Measurements from ENCODE around the gene PCBP3. TPM values are rescaled to one million over a fixed set of nuclear protein-coding genes. Genes with fewer than 3 reads are reported as not detected.

The PCBP3 gene
- total and polyA plus RNA-seq, 2 of the 8 experiments (the other 6 are each of a cell fraction or from before 2014, with no cell fraction given): 3.5 to 6.3 TPM

DNA sequence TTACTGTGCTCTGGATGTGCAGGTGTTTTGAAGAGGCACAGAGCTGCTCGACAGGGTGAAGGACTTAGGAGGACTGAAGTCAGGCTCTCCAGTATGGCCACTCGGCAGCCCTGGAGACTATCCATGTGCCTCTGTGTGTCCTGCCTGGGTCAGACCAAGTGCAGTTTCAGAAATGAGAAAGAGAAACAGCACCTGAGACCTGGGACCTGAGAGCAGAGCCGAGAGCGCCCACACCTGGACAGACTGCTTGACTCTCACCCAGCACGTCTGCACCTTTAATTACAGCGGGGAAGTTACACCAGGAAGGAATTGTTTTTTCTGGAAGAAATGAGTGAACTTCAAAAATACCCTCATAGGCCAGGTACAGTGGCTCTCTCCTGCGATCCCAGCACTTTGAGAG lies 278.4 kb downstream of the PCBP3 start:
- Histone ChIP-seq H2BK15ac (ENCODE audit: low read length) (no peak overlapping the region), H3K4me1 (replicated peaks in 1 of 4; ENCODE audit: control insufficient read depth in 3 of 4, insufficient read depth in 4 of 4, low read length in 3 of 4) (no peaks in the 10 kb centered on the region), H3K79me2 (ENCODE audit: control insufficient read depth in 1 of 2, insufficient read depth in 2 of 2, low read length in 2 of 2) (no peaks in the 10 kb centered on the region), H3K9me3 (ENCODE audit: insufficient read depth in 2 of 2, low read depth in 1 of 2, low read length in 1 of 2) (peaks cover 3 to 13% of the 10 kb centered on the region in 2 experiments; a peak in 3 of 4 replicates), H2BK120ac (replicated peaks; ENCODE audit: low read depth, low read length) (no peak overlapping the region), H3K27me3 (replicated peaks in 1 of 4; ENCODE audit: control insufficient read depth in 3 of 4, extremely low read depth in 1 of 4, insufficient read depth in 3 of 4, low read length in 3 of 4) (peaks cover 0 to 4% (median 0%) of the 10 kb centered on the region in 4 experiments; a peak in 2 of 7 replicates), H2AK5ac (ENCODE audit: low read depth, low read length) (no peak overlapping the region), H3K14ac (ENCODE audit: insufficient read length) (no peak overlapping the region), H3K18ac (ENCODE audit: extremely low read depth, low read length) (no peak overlapping the region), H2BK20ac (ENCODE audit: low read length) (no peak overlapping the region), H3K4me3 (ENCODE audit: extremely low read depth in 1 of 4, insufficient read depth in 2 of 4, low read depth in 3 of 4, low read length in 4 of 4) (no peak overlapping the region), H3K36me3 (ENCODE audit: control insufficient read depth in 2 of 4, insufficient read depth in 4 of 4, low read length in 3 of 4) (no peaks in the 10 kb centered on the region), H4K8ac (ENCODE audit: extremely low read depth, insufficient read depth, low read length) (no peak overlapping the region), H3K56ac (replicated peaks; ENCODE audit: insufficient read length, low read depth, low read length) (no peak overlapping the region), H4K20me1 (replicated peaks in 1 of 2; ENCODE audit: control insufficient read depth in 1 of 2, insufficient read depth in 2 of 2, low read length in 2 of 2) (no peaks in the 10 kb centered on the region), H3K4me2 (ENCODE audit: insufficient read depth in 1 of 2, low read depth in 2 of 2, low read length in 2 of 2) (no peak overlapping the region), H3K23me2 (ENCODE audit: low read depth, low read length) (no peaks in the 10 kb centered on the region), H2AFZ (ENCODE audit: low read length) (no peak overlapping the region), H3K23ac (ENCODE audit: insufficient read length) (no peak overlapping the region), H2BK5ac (ENCODE audit: low read depth, low read length) (no peak overlapping the region), H3K9ac (replicated peaks in 1 of 4; ENCODE audit: extremely low read depth in 1 of 4, low read depth in 3 of 4, low read length in 3 of 4) (no peak overlapping the region), H3K27ac (ENCODE audit: low read depth, low read length) (no peak overlapping the region), H2BK12ac (ENCODE audit: low read depth, low read length) (no peak overlapping the region), H3K4ac (replicated peaks; ENCODE audit: insufficient read length, low read depth, low read length) (no peak overlapping the region), H4K91ac (replicated peaks; ENCODE audit: insufficient read length, low read length) (no peak overlapping the region), H4K5ac (ENCODE audit: insufficient read length, low read depth, low read length) (no peak overlapping the region), H3K79me1 (ENCODE audit: low read depth, low read length) (no peaks in the 10 kb centered on the region; the same call in 1 of the 2 replicates)
- WGBS, 2 experiments (ENCODE audit: extremely low coverage in 1 of 2, insufficient coverage in 1 of 2, insufficient read length in 1 of 2, insufficient replicate concordance in 2 of 2, low coverage in 1 of 2, low lambda C conversion rate in 2 of 2, missing lambda C conversion rate in 1 of 2): 86% methylated on average over 6 of the region's 7 CpGs; no CpG with 5 or more reads in 1 of the 2 experiments
- DNase-seq (ENCODE audit: low read depth in 1 of 2, low spot score in 2 of 2) (no peak), FAIRE-seq (no peak)
- TF ChIP-seq, protein P1, sequence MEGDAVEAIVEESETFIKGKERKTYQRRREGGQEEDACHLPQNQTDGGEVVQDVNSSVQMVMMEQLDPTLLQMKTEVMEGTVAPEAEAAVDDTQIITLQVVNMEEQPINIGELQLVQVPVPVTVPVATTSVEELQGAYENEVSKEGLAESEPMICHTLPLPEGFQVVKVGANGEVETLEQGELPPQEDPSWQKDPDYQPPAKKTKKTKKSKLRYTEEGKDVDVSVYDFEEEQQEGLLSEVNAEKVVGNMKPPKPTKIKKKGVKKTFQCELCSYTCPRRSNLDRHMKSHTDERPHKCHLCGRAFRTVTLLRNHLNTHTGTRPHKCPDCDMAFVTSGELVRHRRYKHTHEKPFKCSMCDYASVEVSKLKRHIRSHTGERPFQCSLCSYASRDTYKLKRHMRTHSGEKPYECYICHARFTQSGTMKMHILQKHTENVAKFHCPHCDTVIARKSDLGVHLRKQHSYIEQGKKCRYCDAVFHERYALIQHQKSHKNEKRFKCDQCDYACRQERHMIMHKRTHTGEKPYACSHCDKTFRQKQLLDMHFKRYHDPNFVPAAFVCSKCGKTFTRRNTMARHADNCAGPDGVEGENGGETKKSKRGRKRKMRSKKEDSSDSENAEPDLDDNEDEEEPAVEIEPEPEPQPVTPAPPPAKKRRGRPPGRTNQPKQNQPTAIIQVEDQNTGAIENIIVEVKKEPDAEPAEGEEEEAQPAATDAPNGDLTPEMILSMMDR (IDR thresholded peaks at IDR 0.05; ENCODE audit: control extremely low read depth in 1 of 3, insufficient read depth in 1 of 3, low read depth in 1 of 3, low read length in 3 of 3): peak in 2 of 3 experiments; percentile 26 to 33; a peak in 3 of 4 replicates
- TF ChIP-seq CBX5 (IDR thresholded peaks at IDR 0.05; ENCODE audit: low read depth, low read length) (no peak), RAD21 (IDR thresholded peaks at IDR 0.05 in 1 of 2, conservative IDR thresholded peaks at IDR 0.05 in 1 of 2; ENCODE audit: low read depth in 2 of 2, low read length in 2 of 2) (0 out of 4 replicates have a peak, but pooled peaks of 1 of the 2 experiments have one; percentile 18)
- ChIA-PET POLR2A (ENCODE audit: partially characterized antibody) (no interaction called here), CTCF (ENCODE audit: partially characterized antibody) (interaction anchor here (0.6 to 3.3 kb wide), 14 partner anchors 8 to 110 kb away, joined by 3 to 30 read pairs (median 4); no protein-coding TSS in a partner anchor)
